ENCODE results near the gene CRB1. TPM values are rescaled to one million over a fixed set of nuclear protein-coding genes. Genes with fewer than 3 reads are reported as not detected.

Gene CRB1
- not detected in 2 replicates for total RNA-seq (2014; rRNA removed; shearing (Covaris generic))

GRCh38 chr1:197268012-197268411 is at the start of gene CRB1:
Gene CRB1 (plus strand): TSS chr1:197268252. CDS start chr1:197268413, 161 bp downstream.
- DNase-seq (ENCODE audit: low spot score) = no peak

DNA sequence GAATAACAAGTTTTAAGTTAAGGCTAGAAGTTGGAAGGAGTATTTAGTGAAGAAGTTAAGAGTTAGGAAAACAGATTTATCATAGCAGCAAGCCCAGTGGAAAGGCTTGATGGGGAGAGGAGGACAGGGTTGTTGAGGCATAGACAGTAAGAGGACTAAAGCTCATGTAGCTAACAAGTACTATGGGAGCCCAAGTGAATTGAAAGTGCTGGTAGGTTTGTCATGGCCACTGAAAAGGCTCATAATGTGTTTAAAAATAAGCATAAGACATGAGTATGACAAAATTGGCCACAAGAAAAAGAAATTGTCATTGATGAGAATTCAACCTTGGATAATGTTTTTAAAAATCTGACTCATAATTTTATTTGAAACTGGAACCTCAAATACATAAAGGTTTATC is 49.2 kb upstream of the CRB1 start:
- no peak for DNase-seq (ENCODE audit: low spot score)

DNA sequence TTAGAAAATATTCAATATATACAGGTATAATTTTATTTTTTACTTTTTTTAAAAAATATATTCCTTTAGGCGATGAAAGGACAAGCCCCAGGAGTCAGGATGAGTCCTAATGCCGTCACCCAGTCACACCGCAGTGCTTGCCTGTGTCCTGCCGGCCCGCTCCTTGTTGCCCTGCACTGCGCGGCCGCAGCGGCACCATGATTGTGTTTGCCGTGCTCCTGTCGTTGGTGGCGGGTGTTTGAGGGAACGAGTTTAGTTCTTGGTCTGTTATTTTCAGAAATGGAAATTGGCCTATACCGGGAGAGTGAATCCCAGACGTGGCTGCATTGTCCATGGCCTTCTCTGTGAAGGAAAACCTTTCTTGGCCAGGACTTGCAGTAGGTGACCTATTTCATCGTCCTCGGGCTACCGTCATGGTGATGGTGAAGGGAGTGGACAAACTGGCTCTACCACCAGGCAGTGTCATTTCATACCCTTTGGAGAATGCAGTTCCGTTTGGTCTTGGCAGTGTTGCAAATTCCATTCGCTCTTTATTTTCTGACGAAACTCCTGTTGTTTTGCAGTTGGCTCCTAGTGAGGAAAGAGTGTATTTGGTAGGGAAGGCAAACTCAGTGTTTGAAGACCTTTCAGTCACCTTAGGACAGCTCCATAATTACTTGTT is 45.9 kb upstream of the CRB1 start:
- DNase-seq (ENCODE audit: low spot score) = no peak

- no peak for DNase-seq (ENCODE audit: low spot score)
Observed at GRCh38 chr1:197222780-197223179, 45.3 kb upstream of the CRB1 start.

- DNase-seq (ENCODE audit: low spot score) = no peak
Observed at GRCh38 chr1:197224160-197224559, 43.9 kb upstream of the CRB1 start.

DNA sequence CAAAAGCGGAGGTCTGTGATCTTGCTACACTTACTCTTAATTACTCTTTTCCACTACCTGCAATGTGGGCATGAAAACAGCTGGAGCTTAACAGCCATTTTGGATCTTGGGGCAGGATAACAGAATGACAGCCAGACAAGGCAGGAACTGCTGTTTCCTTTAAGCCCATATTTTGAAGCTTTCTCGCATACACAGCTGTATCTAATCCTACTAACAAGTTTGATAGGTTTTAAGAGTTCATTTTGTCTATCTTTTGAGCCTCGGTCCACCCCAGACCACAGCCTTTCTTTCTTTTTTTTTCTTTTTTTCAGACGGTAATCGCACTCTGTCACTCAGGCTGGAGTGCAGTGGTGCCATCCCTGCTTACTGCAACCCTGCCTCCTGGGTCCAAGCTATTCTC is 42.4 kb upstream of the CRB1 start:
- DNase-seq (ENCODE audit: low spot score) = no peak

- DNase-seq (ENCODE audit: low spot score) = no peak
Observed at GRCh38 chr1:197234581-197234980, 33.5 kb upstream of the CRB1 start.

DNA sequence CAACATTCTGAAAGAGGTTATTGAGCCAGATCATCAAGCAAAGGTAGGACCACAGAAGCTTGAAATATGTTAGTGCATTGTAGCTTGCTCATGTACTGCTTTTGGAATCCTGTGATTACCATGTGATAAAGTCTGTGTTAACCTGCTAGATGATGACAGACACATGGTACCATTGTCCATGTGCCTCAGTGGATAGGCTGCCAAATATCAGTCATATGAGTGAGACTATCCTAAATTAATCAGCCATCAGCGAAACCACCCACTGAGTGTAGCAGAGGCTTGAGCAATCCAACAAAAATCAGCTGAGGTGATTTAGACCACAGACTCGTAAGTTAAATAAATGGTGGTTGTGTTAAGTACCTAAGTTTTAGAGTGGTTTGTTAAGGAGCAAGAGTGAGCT is 32.7 kb upstream of the CRB1 start:
- DNase-seq (ENCODE audit: low spot score) = peak; percentile 7

DNA sequence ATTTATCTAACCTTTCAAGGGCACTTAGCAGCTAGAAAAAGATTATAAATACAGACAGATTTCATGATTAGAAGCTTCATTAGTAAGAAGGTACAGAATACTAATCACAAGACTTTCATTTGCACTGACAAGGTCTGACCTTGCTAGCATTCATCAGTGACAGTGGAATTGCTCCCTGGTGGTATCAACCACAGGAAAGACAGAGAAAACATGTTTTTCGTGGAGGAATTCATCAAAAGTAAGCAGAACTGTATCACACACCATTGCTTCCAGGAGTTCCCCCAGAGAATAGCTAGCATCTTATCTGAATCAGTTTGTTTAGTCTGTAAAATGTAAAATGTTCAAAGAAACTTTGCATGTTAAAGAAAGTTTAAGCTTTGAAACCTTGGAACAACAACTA is 20.6 kb upstream of the CRB1 start:
- DNase-seq (ENCODE audit: low spot score) = no peak

DNA sequence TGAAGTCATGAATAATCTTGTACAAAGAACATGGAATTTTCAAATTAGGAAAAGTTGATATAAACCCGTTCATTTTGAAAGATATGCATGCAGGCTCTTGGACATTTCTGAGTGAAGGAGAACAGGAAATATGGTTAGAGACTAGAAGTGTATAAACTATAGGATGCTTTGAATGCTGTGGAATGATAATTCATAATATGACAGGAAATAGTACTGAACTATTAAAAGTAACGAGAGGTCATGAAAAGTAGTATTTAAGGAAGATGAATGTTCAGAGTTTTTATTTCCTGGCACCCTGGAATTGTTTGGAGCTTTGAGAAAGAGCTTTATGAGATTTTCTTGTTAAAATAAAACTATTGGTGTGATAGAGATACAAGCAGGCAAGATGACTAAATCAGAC is 18.7 kb upstream of the CRB1 start:
- DNase-seq (ENCODE audit: low spot score) = no peak

DNA sequence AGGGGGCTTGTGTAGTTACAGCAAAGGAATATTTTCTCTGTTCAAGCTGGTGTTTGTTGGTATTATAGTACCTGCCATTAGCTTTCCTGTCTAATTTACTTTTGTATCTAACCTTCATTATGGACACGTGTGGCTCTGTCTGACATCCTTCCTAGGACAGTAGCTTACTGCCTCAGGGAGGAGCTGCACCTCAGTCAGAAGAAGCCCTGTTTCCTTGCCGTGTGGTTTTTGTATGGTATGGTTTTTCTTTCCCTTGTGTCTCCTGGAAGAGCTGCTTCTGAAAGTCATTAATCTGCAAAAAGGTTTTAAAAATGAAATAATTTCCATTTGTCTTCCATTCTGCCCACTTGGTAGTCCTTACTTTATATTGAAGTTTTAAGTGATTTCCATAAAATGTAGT is 17.4 kb upstream of the CRB1 start:
- DNase-seq (ENCODE audit: low spot score) = no peak

DNA sequence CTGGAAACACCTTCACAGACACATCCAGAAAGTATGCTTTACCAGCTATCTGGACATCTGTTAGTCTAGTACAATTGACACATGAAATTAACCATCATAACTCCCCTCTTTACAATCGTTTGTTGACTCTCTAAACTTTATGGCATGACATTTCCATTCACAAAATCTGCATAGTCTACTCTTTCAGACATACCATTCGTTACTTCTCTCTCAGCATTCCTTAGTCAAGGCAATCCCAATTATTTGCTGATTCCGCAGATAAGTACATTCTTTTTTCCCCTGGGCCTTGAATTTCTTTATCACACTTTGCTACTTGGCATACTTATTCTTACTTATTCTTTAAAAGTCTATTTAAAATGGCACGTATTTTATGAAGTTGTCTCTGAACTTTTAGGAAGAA is 15.1 kb upstream of the CRB1 start:
- DNase-seq (ENCODE audit: low spot score) = no peak

GRCh38 chr1:197254866-197255265 is 13.2 kb upstream of the CRB1 start:
- no peak for DNase-seq (ENCODE audit: low spot score)

- no peak for DNase-seq (ENCODE audit: low spot score)
Observed at GRCh38 chr1:197264936-197265567, 3.0 kb upstream of the CRB1 start.

DNA sequence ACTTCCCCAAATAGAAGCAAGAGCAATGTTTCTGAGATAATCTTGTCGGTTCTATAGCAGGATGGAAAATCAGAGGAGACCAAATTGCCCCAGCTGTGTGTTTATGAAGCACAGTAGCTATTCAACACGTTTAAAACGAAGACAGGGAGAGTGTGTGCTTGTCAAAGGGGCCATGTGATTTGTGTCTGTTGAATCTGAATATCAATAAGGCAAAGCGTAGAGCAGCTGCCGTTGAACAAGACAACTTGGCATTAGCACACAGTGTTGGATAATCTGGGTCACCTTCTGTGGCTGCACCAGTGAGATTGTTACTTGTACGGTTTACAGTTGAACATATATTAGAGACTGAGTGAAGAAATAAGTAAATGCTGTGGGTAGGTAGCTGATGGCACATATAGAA is 1.0 kb downstream of the CRB1 start:
- DNase-seq (ENCODE audit: low spot score) = no peak

- no peak for DNase-seq (ENCODE audit: low spot score)
Observed at GRCh38 chr1:197272791-197273190, 4.7 kb downstream of the CRB1 start.

- DNase-seq (ENCODE audit: low spot score) = peak; percentile 29
Observed at GRCh38 chr1:197277166-197277565, 9.1 kb downstream of the CRB1 start.

DNA sequence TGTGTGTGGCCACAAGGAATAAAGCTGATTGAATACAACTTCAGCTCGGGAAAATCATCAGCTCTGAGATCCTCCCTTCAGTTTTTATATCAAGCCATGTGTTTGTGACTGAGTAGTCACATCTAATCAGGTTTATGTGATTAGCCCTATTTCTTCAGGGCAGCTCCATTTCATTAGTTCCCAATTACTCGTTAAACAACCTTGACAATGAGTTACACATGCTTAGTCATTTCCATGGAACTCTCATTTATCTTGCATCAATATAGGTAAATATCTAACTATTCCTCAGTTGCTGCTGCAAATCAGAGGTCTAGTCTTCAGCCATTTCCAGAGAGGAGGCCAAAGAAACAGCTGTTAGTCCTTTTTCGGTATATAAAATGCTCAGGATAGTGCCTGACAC is 16.3 kb downstream of the CRB1 start:
- DNase-seq (ENCODE audit: low spot score) = no peak

DNA sequence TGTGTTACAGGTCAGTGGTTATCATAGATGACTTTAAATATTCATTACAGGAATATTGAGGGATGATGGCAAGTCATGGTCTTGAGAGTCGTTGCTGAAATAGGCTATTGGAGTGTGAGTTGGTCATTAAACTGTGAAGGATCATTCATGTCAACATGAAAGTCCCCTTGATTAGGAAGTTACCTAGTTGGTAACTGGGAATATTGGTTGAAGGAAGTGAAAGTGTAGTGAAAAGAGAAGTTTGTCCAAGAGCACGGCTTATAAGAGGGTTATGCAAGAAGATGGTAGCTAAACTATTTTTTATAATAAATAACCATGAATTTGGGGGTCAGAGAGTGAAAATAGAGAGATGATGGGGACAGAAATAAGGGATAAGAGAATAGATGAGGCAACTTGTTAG is 16.9 kb downstream of the CRB1 start:
- no peak for DNase-seq (ENCODE audit: low spot score)

GRCh38 chr1:197285526-197286205 is 17.6 kb downstream of the CRB1 start:
- no peak for DNase-seq (ENCODE audit: low spot score)

DNA sequence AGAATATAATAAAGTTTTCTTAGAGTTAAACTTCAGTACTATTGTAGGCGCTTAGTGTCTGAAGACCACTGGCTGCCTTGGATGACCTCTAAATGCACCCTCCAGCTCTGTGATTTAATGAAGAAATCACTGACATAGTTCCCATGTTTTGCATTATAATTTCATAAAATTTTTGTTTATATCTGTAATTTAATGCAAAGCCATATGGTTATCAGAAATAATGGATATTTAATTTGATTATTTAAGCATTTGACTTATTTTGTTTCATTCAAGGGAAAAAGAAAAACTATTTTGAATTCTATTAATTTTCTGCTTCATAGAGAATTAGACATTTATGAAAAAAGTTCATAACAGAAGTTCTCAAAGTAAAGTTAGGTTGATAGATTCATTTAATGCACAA is 18.6 kb downstream of the CRB1 start:
- no peak for DNase-seq (ENCODE audit: low spot score)

- no peak for DNase-seq (ENCODE audit: low spot score)
Observed at GRCh38 chr1:197287863-197288262, 19.8 kb downstream of the CRB1 start.

DNA sequence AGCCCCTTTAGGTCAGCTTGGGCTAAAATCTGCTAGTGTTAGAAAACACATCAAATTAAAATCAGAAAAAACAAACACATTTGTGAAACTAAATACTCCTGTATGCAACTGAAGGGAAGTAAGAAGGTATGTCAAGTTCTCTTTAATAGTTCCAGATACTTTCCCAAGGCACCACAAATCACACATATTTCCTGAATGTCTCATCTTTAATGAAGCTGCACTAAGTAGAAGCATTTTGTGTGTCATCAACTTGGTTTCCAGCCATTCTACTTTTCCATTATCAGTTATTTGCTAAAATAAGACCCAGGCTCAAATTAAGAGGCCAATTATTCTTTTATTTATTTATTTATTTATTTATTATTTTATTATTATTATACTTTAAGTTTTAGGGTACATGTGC is 34.7 kb downstream of the CRB1 start:
- no peak for DNase-seq (ENCODE audit: low spot score)

Measured in H4 (cell line).